ENCODE measurements around the gene GPRASP3. TPM values are rescaled to one million over a fixed set of nuclear protein-coding genes. Genes with fewer than 3 reads are reported as not detected.
A peak's percentile ranks its signal among the peaks of the same experiment; 100 is the strongest.

The GPRASP3 gene
- total RNA-seq, 1 experiment from 2014 or later, result 3.1 TPM

- H3K9me2 ChIP-seq (ENCODE audit: insufficient read depth), result no peaks in the 10 kb centered on the region
- no peaks in the 10 kb centered on the region for H3K9me3 ChIP-seq (ENCODE audit: control insufficient read depth in 1 of 2, insufficient read depth in 1 of 2, low read depth in 1 of 2, low read length in 2 of 2)
- DNase-seq (ENCODE audit: low read depth, low spot score) (no peak), ATAC-seq (peak; percentile 64)
- peak within 1 kb of the TSS; percentile 77 for H3K4me2 ChIP-seq (ENCODE audit: low read length)
- H3K36me3 ChIP-seq (ENCODE audit: control insufficient read depth in 1 of 2, insufficient read depth in 2 of 2, low read length in 2 of 2), result no peaks in the 10 kb centered on the region
- intact Hi-C loops (cut with micrococcal nuclease), result no loop called here
- H3K9ac ChIP-seq (ENCODE audit: low read length), result peak within 1 kb of the TSS; percentile 47; the same call in 1 of the 2 replicates
- no peak within 1 kb of the TSS; the same call in 1 of the 2 replicates for H3K27ac ChIP-seq (ENCODE audit: low read depth, low read length)
- no peaks in the 10 kb centered on the region for H4K20me1 ChIP-seq (ENCODE audit: insufficient read depth)
- H3K4me3 ChIP-seq (replicated peaks in 1 of 2; ENCODE audit: low read depth in 1 of 2, low read length in 2 of 2), result peak within 1 kb of the TSS; percentile 40 to 56
- ChIA-PET POLR2A (no interaction called here), CTCF (no interaction called here), RAD21 (ENCODE audit: low non-redundant PET in 1 of 2, low total read pairs in 2 of 2, uncharacterized antibody in 2 of 2, unreplicated experiment in 2 of 2) (no interaction called here)
- H3K79me2 ChIP-seq (ENCODE audit: insufficient read depth, low read length), result no peaks in the 10 kb centered on the region
- TF ChIP-seq EZH2 (IDR thresholded peaks at IDR 0.05), result no peak
- TF ChIP-seq CEBPB (IDR thresholded peaks at IDR 0.05; ENCODE audit: low read depth), result no peak
- no peak for TF ChIP-seq SIN3A (IDR thresholded peaks at IDR 0.05; ENCODE audit: low read depth)
- TF ChIP-seq JUND (IDR thresholded peaks at IDR 0.05), result no peak
- TF ChIP-seq ELF1 (IDR thresholded peaks at IDR 0.05; ENCODE audit: borderline replicate concordance, low read depth), result no peak
- TF ChIP-seq ZBTB33 (IDR thresholded peaks at IDR 0.05; ENCODE audit: extremely low read depth, insufficient replicate concordance, low read length), result no peak
- TF ChIP-seq EGR1 (IDR thresholded peaks at IDR 0.05; ENCODE audit: low read depth), result no peak
- no peak for TF ChIP-seq REST (IDR thresholded peaks at IDR 0.05; ENCODE audit: low read depth)
- TF ChIP-seq, protein P1, sequence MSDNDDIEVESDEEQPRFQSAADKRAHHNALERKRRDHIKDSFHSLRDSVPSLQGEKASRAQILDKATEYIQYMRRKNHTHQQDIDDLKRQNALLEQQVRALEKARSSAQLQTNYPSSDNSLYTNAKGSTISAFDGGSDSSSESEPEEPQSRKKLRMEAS (IDR thresholded peaks at IDR 0.05), result no peak
- TF ChIP-seq SRF (IDR thresholded peaks at IDR 0.05; ENCODE audit: low read depth), result no peak
- TF ChIP-seq SP1 (IDR thresholded peaks at IDR 0.05; ENCODE audit: low read depth), result no peak
- TF ChIP-seq CTCF (IDR thresholded peaks at IDR 0.05 in 2 of 3, conservative IDR thresholded peaks at IDR 0.05 in 1 of 3; ENCODE audit: borderline replicate concordance in 1 of 3, insufficient read depth in 1 of 3, low read depth in 2 of 3, low read length in 2 of 3), result no peak
- TF ChIP-seq YY1 (IDR thresholded peaks at IDR 0.05; ENCODE audit: extremely low read depth, insufficient replicate concordance, low read depth, low read length), result no peak
- TF ChIP-seq EZH2phosphoT487 (IDR thresholded peaks at IDR 0.05; ENCODE audit: borderline replicate concordance), result no peak
- TF ChIP-seq TCF7L2 (IDR thresholded peaks at IDR 0.05; ENCODE audit: borderline replicate concordance, extremely low read depth, insufficient read depth, insufficient read length), result no peak
- TF ChIP-seq CBX3 (IDR thresholded peaks at IDR 0.05; ENCODE audit: low read depth), result no peak
- no peak for TF ChIP-seq ZFX (IDR thresholded peaks at IDR 0.05)
- TF ChIP-seq, protein P2, sequence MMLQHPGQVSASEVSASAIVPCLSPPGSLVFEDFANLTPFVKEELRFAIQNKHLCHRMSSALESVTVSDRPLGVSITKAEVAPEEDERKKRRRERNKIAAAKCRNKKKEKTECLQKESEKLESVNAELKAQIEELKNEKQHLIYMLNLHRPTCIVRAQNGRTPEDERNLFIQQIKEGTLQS (IDR thresholded peaks at IDR 0.05), result no peak
- no TSS peak for BruUV-seq (replicated peaks)
- no peak within 1 kb of the TSS for H2AFZ ChIP-seq (ENCODE audit: low read depth, low read length, poor library complexity, severe bottlenecking)
- no peaks in the 10 kb centered on the region for H3K27me3 ChIP-seq (ENCODE audit: insufficient read depth, low read length)
- no peaks in the 10 kb centered on the region for H3K4me1 ChIP-seq (ENCODE audit: control insufficient read depth in 1 of 2, insufficient read depth in 2 of 2, low read length in 2 of 2)
Observed at GRCh38 chrX:102712216-102712966, 8.2 kb upstream of the GPRASP3 start, which contains the start of gene GPRASP2. GPRASP2 (plus strand) TSS chrX:102712448; CDS start chrX:102714870, 2,422 bp downstream.
